GM23248 (cell line): ENCODE data around the gene VANGL2. TPM values are rescaled to one million over a fixed set of nuclear protein-coding genes. Genes with fewer than 3 reads are reported as not detected.

Source experiments
- DNase-seq: peaks from one replicate; pipeline ENCODE4 v3.0.0-alpha.2; 2015
- H2AFZ ChIP-seq: fragments of 200-600 bp; sonication (generic); 2 replicates; pipeline ENCODE4 v1.6.1; 2016; ENCODE audit warnings: antibody characterized with exemption
- H3F3A ChIP-seq: fragments of 200-600 bp; sonication (generic); 2 replicates; pipeline ENCODE4 v1.6.1; 2016; ENCODE audit warnings: mild to moderate bottlenecking, antibody characterized with exemption, mixed run types; ENCODE audit not compliant: insufficient read depth
- H3K27ac ChIP-seq: fragments of 200-600 bp; sonication (generic); 2 replicates; pipeline ENCODE4 v1.5.1; 2016; ENCODE audit warnings: mild to moderate bottlenecking
- H3K27me3 ChIP-seq: fragments of 200-600 bp; sonication (generic); replicated peaks from 2 replicates; pipeline ENCODE4 v1.6.1; 2016; ENCODE audit warnings: mild to moderate bottlenecking; ENCODE audit not compliant: insufficient read depth
- H3K36me3 ChIP-seq: fragments of 200-600 bp; sonication (generic); 2 replicates; pipeline ENCODE4 v1.6.1; 2016; ENCODE audit warnings: low read depth, mild to moderate bottlenecking
- H3K4me1 ChIP-seq: fragments of 200-600 bp; sonication (generic); 2 replicates; pipeline ENCODE4 v1.6.1; 2016; ENCODE audit warnings: mild to moderate bottlenecking; ENCODE audit not compliant: insufficient read depth
- H3K4me2 ChIP-seq: fragments of 200-600 bp; sonication (generic); one replicate; pipeline ENCODE4 v1.6.1; 2016; ENCODE audit warnings: mild to moderate bottlenecking; ENCODE audit not compliant: unreplicated experiment
- H3K4me3 ChIP-seq: fragments of 200-600 bp; sonication (generic); 2 replicates; pipeline ENCODE4 v1.5.1; 2016; ENCODE audit warnings: mild to moderate bottlenecking
- H3K79me2 ChIP-seq: fragments of 200-600 bp; sonication (generic); 2 replicates; pipeline ENCODE4 v1.6.1; 2016; ENCODE audit warnings: mild to moderate bottlenecking; ENCODE audit not compliant: insufficient read depth
- H3K9ac ChIP-seq: fragments of 200-600 bp; sonication (generic); 2 replicates; pipeline ENCODE4 v1.6.1; 2016; ENCODE audit warnings: mild to moderate bottlenecking
- H3K9me2 ChIP-seq: fragments of 200-600 bp; sonication (generic); 2 replicates; pipeline ENCODE4 v1.6.1; 2016; ENCODE audit warnings: mixed run types, mild to moderate bottlenecking, moderate library complexity; ENCODE audit not compliant: insufficient read depth
- H3K9me3 ChIP-seq: fragments of 200-600 bp; sonication (generic); one replicate; pipeline ENCODE4 v1.6.1; 2017; ENCODE audit warnings: low read depth
- H4K20me1 ChIP-seq: fragments of 200-600 bp; sonication (generic); 2 replicates; pipeline ENCODE4 v1.6.0; 2016; ENCODE audit not compliant: insufficient read depth
- EZH2 ChIP-seq: fragments of 200-600 bp; sonication (generic); IDR thresholded peaks from 2 replicates; pipeline ENCODE4 v1.6.1; 2018; ENCODE audit warnings: antibody characterized with exemption, mild to moderate bottlenecking; ENCODE audit not compliant: insufficient read depth, poor library complexity, severe bottlenecking
- EZH2phosphoT487 ChIP-seq: fragments of 200-600 bp; sonication (generic); IDR thresholded peaks from 2 replicates; pipeline ENCODE4 v1.6.1; 2018; ENCODE audit warnings: antibody characterized with exemption, moderate library complexity, mild to moderate bottlenecking, low read depth; ENCODE audit not compliant: insufficient read depth
- WGBS, 2 experiments: methylation state at CpG; one replicate each; pipeline ENCODE4 v1.1.6; 2015 to 2017; ENCODE audit warnings: low lambda C conversion rate in 2 of 2, low coverage in 1 of 2; ENCODE audit errors: missing lambda C conversion rate in 2 of 2; 5-methylcytosine and 5-hydroxymethylcytosine counted together
- in situ Hi-C: fragments of 300-500 bp; cut with MboI; formaldehyde crosslinking; loops from 2 replicates; pipeline ENCODE4 v1.15.0; 2020
- polyA plus RNA-seq: library from polyadenylated mRNA; unstranded; fragments of >200 nt; fragmentation: Nextera tagmentation; extraction: Ambion mirVana; gene quantifications from 2 replicates; pipeline ENCODE4 v1.2.1, GENCODE V29; 2016
- total RNA-seq: library from RNA; depleted of rRNA; stranded (reverse); fragments of >200 nt; shearing (Covaris generic); gene quantifications from 2 replicates; pipeline ENCODE4 v1.2.3, GENCODE V29; 2014

The VANGL2 gene
- total and polyA plus RNA-seq, 2 experiments from 2014 or later = not detected

DNA sequence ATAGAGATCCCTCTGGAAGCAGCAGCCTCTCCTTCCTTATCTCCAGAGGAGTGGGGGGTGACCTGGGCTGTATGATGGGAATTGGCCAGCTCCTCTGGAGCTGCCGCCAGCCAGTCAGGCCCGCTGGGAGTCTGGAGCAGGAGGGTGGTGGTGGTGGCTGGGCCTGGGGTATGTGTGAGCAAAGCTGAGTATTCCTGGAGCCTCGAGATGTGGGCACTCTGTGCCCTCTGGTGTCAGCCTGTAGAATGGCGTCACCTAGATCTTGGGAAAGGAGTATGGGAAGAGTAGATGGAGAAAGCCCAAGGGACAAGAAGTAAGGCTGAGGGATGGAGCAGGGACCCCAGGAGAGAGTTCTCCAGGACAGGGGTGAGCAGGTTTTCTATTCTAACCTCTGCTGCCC lies 16.0 kb downstream of the VANGL2 start:
- TF ChIP-seq EZH2phosphoT487 = no peak
- TF ChIP-seq EZH2 = no peak
- H3K4me3 ChIP-seq = no peak overlapping the region
- H3K9me2 ChIP-seq = no peaks in the 10 kb centered on the region
- no peak overlapping the region for H3K9ac ChIP-seq
- H3K4me1 ChIP-seq = no peaks in the 10 kb centered on the region
- no peaks in the 10 kb centered on the region for H3K36me3 ChIP-seq
- H3F3A ChIP-seq = no peaks in the 10 kb centered on the region
- no peak overlapping the region for H3K4me2 ChIP-seq
- DNase-seq = peak; percentile 60
- no peaks in the 10 kb centered on the region for H4K20me1 ChIP-seq
- H3K9me3 ChIP-seq = no peaks in the 10 kb centered on the region
- in situ Hi-C loops = no loop called here
- H3K27me3 ChIP-seq = peaks cover 29% of the 10 kb centered on the region
- H3K79me2 ChIP-seq = no peaks in the 10 kb centered on the region
- H3K27ac ChIP-seq = no peak overlapping the region
- H2AFZ ChIP-seq = no peak overlapping the region
- 43 to 44% methylated on average over 4 of the region's 4 CpGs for WGBS, 2 experiments

DNA sequence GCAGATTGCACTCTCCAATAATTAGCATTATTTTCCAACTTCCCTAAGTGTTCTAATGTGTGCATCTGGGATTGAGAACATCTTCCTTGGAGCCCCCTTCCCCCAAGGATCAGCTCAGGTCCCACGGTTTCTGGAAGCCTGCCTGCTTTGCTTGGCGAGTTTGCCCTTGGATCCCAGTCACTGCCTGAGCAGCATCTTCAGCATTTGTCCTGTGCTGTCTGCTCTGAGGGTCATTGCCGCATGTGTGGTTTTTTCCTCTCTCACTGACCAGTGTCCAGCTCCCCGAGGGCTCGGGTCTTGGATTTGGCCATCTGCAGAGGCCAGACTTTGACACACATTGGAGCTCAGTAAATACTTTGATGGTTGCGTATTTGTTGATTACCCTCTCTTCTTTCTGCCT lies 18.1 kb downstream of the VANGL2 start:
- Histone ChIP-seq H3K4me3 (no peak overlapping the region), H3F3A (no peaks in the 10 kb centered on the region), H3K4me1 (no peaks in the 10 kb centered on the region), H3K9me2 (no peaks in the 10 kb centered on the region), H3K9ac (no peak overlapping the region), H3K36me3 (no peaks in the 10 kb centered on the region), H3K4me2 (no peak overlapping the region), H3K27me3 (peaks cover 19% of the 10 kb centered on the region), H3K79me2 (no peaks in the 10 kb centered on the region), H4K20me1 (no peaks in the 10 kb centered on the region), H3K27ac (no peak overlapping the region), H3K9me3 (no peaks in the 10 kb centered on the region), H2AFZ (no peak overlapping the region)
- DNase-seq = no peak
- TF ChIP-seq EZH2 = no peak
- no peak for TF ChIP-seq EZH2phosphoT487
- in situ Hi-C loops = no loop called here
- 46 to 48% methylated on average over 6 of the region's 6 CpGs for WGBS, 2 experiments

DNA sequence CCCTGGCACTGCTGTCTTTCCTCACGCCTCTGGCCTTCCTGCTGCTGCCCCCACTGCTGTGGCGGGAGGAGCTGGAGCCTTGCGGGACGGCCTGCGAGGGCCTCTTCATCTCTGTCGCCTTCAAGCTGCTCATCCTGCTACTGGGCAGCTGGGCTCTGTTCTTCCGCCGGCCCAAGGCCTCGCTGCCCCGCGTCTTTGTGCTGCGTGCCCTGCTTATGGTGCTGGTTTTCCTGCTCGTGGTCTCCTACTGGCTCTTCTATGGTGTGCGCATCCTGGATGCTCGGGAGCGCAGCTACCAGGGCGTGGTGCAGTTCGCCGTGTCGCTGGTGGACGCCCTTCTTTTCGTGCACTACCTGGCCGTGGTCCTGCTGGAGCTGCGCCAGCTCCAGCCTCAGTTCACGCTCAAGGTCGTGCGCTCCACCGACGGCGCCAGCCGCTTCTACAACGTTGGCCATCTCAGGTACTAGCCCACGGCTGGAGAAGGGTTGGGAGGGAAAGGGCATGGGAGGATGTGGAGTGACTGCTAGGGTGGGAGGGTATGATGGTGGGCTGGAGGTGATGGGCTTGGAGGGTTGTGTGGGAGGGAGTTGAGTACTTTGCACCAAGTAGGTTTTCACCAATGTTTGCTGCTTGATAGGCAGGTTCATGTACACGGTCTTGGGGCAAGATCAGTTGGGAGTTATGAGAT lies 18.9 kb downstream of the VANGL2 start:
- no peaks in the 10 kb centered on the region for H4K20me1 ChIP-seq
- H3K4me1 ChIP-seq = no peaks in the 10 kb centered on the region
- in situ Hi-C loops = no loop called here
- 77 to 78% methylated on average over 33 to 34 of the region's 34 CpGs for WGBS, 2 experiments
- H3K79me2 ChIP-seq = no peaks in the 10 kb centered on the region
- no peaks in the 10 kb centered on the region for H3K9me3 ChIP-seq
- no peaks in the 10 kb centered on the region for H3F3A ChIP-seq
- no peak for DNase-seq
- no peaks in the 10 kb centered on the region for H3K36me3 ChIP-seq
- H3K9ac ChIP-seq = no peak overlapping the region
- H2AFZ ChIP-seq = no peak overlapping the region
- H3K4me3 ChIP-seq = no peak overlapping the region
- peaks cover 17% of the 10 kb centered on the region for H3K27me3 ChIP-seq
- no peak overlapping the region for H3K27ac ChIP-seq
- no peaks in the 10 kb centered on the region for H3K9me2 ChIP-seq
- TF ChIP-seq EZH2phosphoT487 = no peak
- no peak for TF ChIP-seq EZH2
- H3K4me2 ChIP-seq = no peak overlapping the region

DNA sequence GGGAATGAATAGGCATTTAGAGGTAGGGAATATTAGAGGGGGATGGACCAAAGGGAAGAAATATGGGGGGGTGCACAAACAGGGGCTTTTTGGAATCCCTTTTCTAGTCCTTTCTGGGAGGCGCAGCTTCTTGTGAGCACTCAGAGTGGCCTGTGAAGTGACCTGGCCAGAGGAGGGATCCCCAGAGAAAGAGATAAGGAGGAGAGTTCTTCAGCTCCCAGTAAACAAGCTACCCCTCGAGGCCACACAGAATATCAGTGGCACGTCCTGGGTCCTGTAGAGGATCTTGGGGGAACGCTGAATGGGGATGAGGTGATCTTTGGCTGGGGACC lies 19.4 kb downstream of the VANGL2 start:
- H3K4me2 ChIP-seq = no peak overlapping the region
- WGBS, 2 experiments = 34 to 50% methylated on average over 4 of the region's 4 CpGs
- no peaks in the 10 kb centered on the region for H3F3A ChIP-seq
- no peak for DNase-seq
- H3K9ac ChIP-seq = no peak overlapping the region
- no peak overlapping the region for H2AFZ ChIP-seq
- no peak overlapping the region for H3K27ac ChIP-seq
- no peak overlapping the region for H3K4me3 ChIP-seq
- H4K20me1 ChIP-seq = no peaks in the 10 kb centered on the region
- peaks cover 14% of the 10 kb centered on the region for H3K27me3 ChIP-seq
- H3K36me3 ChIP-seq = no peaks in the 10 kb centered on the region
- in situ Hi-C loops = no loop called here
- TF ChIP-seq EZH2 (no peak), EZH2phosphoT487 (no peak)
- no peaks in the 10 kb centered on the region for H3K79me2 ChIP-seq
- no peaks in the 10 kb centered on the region for H3K9me2 ChIP-seq
- H3K4me1 ChIP-seq = no peaks in the 10 kb centered on the region
- no peaks in the 10 kb centered on the region for H3K9me3 ChIP-seq
